Neural cell (in vitro differentiated cells): ENCODE results near the gene GNB2.

Source experiments
- EP300 ChIP-seq: fragments of 450-650 bp; conservative IDR thresholded peaks from 2 replicates; pipeline ENCODE4 v1.6.1; 2014; ENCODE audit warnings: antibody characterized with exemption, mild to moderate bottlenecking, moderate library complexity; ENCODE audit not compliant: poor library complexity, severe bottlenecking
- EZH2 ChIP-seq: fragments of 200-600, 300-800 bp; shearing (Covaris generic), sonication (generic); IDR thresholded peaks from 2 replicates; pipeline ENCODE4 v1.6.1; 2014; ENCODE audit warnings: antibody characterized with exemption, low read length, borderline replicate concordance, mild to moderate bottlenecking; ENCODE audit not compliant: insufficient read depth, poor library complexity, severe bottlenecking
- TF ChIP-seq, protein P1 (sequence below): fragments of 450-650 bp; IDR thresholded peaks from 2 replicates; pipeline ENCODE4 v1.5.1; 2014; ENCODE audit warnings: antibody characterized with exemption, mild to moderate bottlenecking, moderate library complexity; ENCODE audit not compliant: poor library complexity, severe bottlenecking

DNA sequence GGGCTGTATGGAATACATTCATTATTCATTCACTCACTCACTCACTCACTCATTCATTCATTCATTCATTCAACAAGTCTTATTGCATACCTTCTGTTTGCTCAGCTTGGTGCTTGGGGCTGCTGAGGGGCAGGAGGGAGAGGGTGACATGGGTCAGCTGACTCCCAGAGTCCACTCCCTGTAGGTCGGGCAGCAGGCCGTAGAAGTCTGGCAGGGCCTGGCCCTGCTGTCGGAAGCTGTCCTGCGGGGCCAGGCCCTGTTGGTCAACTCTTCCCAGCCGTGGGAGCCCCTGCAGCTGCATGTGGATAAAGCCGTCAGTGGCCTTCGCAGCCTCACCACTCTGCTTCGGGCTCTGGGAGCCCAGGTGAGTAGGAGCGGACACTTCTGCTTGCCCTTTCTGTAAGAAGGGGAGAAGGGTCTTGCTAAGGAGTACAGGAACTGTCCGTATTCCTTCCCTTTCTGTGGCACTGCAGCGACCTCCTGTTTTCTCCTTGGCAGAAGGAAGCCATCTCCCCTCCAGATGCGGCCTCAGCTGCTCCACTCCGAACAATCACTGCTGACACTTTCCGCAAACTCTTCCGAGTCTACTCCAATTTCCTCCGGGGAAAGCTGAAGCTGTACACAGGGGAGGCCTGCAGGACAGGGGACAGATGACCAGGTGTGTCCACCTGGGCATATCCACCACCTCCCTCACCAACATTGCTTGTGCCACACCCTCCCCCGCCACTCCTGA lies 49.1 kb downstream of the GNB2 start:
- TF ChIP-seq, protein P1, sequence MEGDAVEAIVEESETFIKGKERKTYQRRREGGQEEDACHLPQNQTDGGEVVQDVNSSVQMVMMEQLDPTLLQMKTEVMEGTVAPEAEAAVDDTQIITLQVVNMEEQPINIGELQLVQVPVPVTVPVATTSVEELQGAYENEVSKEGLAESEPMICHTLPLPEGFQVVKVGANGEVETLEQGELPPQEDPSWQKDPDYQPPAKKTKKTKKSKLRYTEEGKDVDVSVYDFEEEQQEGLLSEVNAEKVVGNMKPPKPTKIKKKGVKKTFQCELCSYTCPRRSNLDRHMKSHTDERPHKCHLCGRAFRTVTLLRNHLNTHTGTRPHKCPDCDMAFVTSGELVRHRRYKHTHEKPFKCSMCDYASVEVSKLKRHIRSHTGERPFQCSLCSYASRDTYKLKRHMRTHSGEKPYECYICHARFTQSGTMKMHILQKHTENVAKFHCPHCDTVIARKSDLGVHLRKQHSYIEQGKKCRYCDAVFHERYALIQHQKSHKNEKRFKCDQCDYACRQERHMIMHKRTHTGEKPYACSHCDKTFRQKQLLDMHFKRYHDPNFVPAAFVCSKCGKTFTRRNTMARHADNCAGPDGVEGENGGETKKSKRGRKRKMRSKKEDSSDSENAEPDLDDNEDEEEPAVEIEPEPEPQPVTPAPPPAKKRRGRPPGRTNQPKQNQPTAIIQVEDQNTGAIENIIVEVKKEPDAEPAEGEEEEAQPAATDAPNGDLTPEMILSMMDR: no peak
- TF ChIP-seq EP300 (no peak), EZH2 (no peak)
